Prostate gland (tissue), 2 donors: ENCODE measurements around the gene SERAC1. TPM values are rescaled to one million over a fixed set of nuclear protein-coding genes. Genes with fewer than 3 reads are reported as not detected.

Source experiments
- DNase-seq: peaks from one replicate; pipeline ENCODE4 v3.0.0-alpha.2; 2019; ENCODE audit warnings: low spot score
- H3K27ac ChIP-seq, 2 donors: fragments of 200-600 bp; sonication (generic); 2 replicates each; pipeline ENCODE4 v1.5.1; 2017 to 2019
- H3K27me3 ChIP-seq: fragments of 200-600 bp; sonication (generic); replicated peaks from 2 replicates; pipeline ENCODE4 v1.5.1; 2019; ENCODE audit not compliant: insufficient read depth
- H3K36me3 ChIP-seq, 2 donors: fragments of 200-600 bp; sonication (generic); 1 replicate in 1 of 2; 2 replicates in 1 of 2; pipeline versions ENCODE4 v1.5.1 to v1.8.1; 2017 to 2019
- H3K4me1 ChIP-seq: fragments of 200-600 bp; sonication (generic); replicated peaks from 2 replicates; pipeline ENCODE4 v1.5.1; 2019
- H3K4me3 ChIP-seq, 2 donors: fragments of 200-600 bp; sonication (generic); 2 replicates each; pipeline ENCODE4 v1.5.1; 2017 to 2019
- H3K9me3 ChIP-seq: fragments of 200-600 bp; sonication (generic); 2 replicates; pipeline ENCODE4 v1.5.1; 2017
- POLR2A ChIP-seq: fragments of 450-650 bp; IDR thresholded peaks from one replicate; pipeline ENCODE4 v1.6.1; 2016; ENCODE audit warnings: antibody characterized with exemption, mild to moderate bottlenecking
- POLR2AphosphoS5 ChIP-seq: sonication (generic); formaldehyde crosslinking; IDR thresholded peaks from one replicate; pipeline ENCODE4 v1.6.1; 2017; ENCODE audit warnings: antibody characterized with exemption
- whole genome bisulfite sequencing: methylation state at CpG from one replicate; pipeline ENCODE4 v1.1.5; 2018; 5-methylcytosine and 5-hydroxymethylcytosine counted together
- intact Hi-C: fragments of 100-400 bp; cut with DNase I; formaldehyde crosslinking; loops from one replicate; pipeline ENCODE4 v1.14.2; 2022
- total RNA-seq, 2 donors: library from RNA; depleted of rRNA; stranded (reverse); fragments of >200 nt; gene quantifications; one replicate each; pipeline ENCODE4 v1.1.0, GENCODE V29; 2016
- TF ChIP-seq, protein P1 (sequence below), 4 experiments: fragments of 200-600 bp in 2 of 4; fragments of 450-650 bp in 2 of 4; sonication (generic) in 2 of 4; IDR thresholded peaks; 1 replicate in 3 of 4; 2 replicates in 1 of 4; pipeline ENCODE4 v1.5.1; 2016 to 2019; ENCODE audit warnings: antibody characterized with exemption in 4 of 4, mild to moderate bottlenecking in 2 of 4, moderate library complexity in 2 of 4

SERAC1 gene
- total RNA-seq, 2 donors from 2014 or later = 6.5 to 8.2 TPM

DNA sequence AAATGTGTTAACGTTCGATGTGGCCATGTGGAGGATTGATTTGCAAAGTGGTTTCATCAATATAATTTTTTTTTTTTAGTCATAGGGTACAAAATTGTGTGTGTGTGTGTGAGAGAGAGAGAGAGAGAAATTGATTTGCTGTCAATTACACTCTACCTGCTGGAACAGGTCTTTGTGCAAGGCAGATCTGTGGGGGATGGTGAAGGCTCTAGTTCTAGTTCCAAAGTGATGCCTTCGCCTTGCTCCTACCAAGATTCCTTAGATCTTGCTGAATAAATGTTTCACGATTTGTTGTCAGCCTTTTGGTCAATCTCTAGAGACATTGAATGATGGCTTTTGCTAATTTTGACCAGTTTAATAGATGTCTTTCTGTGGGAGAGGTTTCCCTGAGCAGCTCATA lies 64.8 kb downstream of the SERAC1 start:
- Histone ChIP-seq H3K4me1 (no peaks in the 10 kb centered on the region), H3K4me3 (no peak overlapping the region), H3K36me3 (no peaks in the 10 kb centered on the region), H3K27me3 (no peaks in the 10 kb centered on the region), H3K27ac (no peak overlapping the region), H3K9me3 (no peaks in the 10 kb centered on the region)
- DNase-seq = no peak
- 93% methylated on average over 4 of the region's 4 CpGs for WGBS
- intact Hi-C loops = no loop called here
- TF ChIP-seq POLR2A = no peak
- TF ChIP-seq, protein P1, sequence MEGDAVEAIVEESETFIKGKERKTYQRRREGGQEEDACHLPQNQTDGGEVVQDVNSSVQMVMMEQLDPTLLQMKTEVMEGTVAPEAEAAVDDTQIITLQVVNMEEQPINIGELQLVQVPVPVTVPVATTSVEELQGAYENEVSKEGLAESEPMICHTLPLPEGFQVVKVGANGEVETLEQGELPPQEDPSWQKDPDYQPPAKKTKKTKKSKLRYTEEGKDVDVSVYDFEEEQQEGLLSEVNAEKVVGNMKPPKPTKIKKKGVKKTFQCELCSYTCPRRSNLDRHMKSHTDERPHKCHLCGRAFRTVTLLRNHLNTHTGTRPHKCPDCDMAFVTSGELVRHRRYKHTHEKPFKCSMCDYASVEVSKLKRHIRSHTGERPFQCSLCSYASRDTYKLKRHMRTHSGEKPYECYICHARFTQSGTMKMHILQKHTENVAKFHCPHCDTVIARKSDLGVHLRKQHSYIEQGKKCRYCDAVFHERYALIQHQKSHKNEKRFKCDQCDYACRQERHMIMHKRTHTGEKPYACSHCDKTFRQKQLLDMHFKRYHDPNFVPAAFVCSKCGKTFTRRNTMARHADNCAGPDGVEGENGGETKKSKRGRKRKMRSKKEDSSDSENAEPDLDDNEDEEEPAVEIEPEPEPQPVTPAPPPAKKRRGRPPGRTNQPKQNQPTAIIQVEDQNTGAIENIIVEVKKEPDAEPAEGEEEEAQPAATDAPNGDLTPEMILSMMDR (IDR thresholded peaks at IDR 0.05) = no peak
- TF ChIP-seq POLR2AphosphoS5 = no peak

DNA sequence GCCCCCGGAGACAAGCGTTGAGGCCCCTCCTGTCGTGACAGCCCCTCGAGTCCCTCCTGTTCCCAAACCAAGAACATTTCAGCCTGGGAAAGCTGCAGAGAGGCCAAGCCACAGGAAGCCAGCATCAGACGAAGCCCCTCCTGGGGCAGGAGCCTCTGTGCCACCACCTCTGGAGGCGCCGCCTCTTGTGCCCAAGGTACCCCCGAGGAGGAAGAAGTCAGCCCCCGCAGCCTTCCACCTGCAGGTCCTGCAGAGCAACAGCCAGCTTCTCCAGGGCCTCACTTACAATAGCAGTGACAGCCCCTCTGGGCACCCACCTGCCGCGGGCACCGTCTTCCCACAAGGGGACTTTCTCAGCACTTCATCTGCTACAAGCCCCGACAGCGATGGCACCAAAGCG lies 72.4 kb downstream of the SERAC1 start:
- no peak for TF ChIP-seq POLR2A
- no peak for TF ChIP-seq POLR2AphosphoS5
- TF ChIP-seq, protein P1 (IDR thresholded peaks at IDR 0.05) = no peak
- Histone ChIP-seq H3K9me3 (no peaks in the 10 kb centered on the region), H3K27ac (no peak overlapping the region), H3K27me3 (no peaks in the 10 kb centered on the region), H3K36me3 (no peaks in the 10 kb centered on the region), H3K4me1 (no peaks in the 10 kb centered on the region), H3K4me3 (no peak overlapping the region)
- no peak for DNase-seq
- whole genome bisulfite sequencing = 95% methylated on average over 15 of the region's 15 CpGs
- intact Hi-C loops = no loop called here

DNA sequence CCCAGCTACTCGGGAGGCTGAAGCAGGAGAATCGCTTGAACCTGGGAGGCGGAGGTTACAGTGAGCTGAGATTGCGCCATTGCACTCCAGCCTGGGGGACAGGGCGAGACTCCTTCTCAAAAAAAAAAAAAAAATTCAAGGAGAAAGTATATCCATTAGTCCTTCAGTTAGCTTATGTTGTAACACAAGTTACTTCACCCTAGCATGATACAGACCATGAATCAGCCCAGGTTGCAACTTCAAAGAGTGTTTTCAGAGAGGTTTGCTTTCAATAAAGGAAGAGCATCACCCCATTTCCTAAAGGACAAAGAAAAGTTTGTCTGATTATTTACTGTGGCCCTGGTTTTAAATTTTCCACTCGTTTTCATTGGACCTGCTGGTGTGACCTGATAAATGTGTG lies 73.0 kb downstream of the SERAC1 start:
- H3K36me3 ChIP-seq = no peaks in the 10 kb centered on the region
- 93% methylated on average over 6 of the region's 6 CpGs for WGBS
- intact Hi-C loops = no loop called here

DNA sequence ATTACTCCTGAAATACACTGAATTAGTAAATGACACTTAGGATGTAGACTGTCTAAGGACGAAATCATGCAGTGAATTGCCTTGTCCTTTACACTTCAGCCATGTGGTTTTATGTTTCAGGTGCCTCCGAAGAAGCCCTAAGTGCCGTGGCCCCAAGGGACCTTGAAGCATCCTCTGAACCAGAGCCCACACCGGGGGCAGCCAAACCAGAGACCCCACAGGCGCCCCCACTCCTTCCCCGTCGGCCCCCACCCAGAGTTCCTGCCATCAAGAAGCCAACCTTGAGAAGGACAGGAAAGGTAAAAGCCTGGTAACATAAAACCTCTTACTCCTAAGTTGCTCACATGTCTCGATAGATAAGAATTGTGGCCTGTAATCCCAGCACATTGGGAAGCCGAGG lies 75.3 kb downstream of the SERAC1 start:
- DNase-seq = no peak
- no peak overlapping the region for H3K4me3 ChIP-seq
- TF ChIP-seq POLR2AphosphoS5 (no peak), POLR2A (no peak)
- TF ChIP-seq, protein P1 (IDR thresholded peaks at IDR 0.05) = no peak
- no peaks in the 10 kb centered on the region for H3K36me3 ChIP-seq
- 97% methylated on average over 9 of the region's 9 CpGs for WGBS
- H3K27me3 ChIP-seq = no peaks in the 10 kb centered on the region
- H3K4me1 ChIP-seq = no peaks in the 10 kb centered on the region
- H3K9me3 ChIP-seq = no peaks in the 10 kb centered on the region
- intact Hi-C loops = no loop called here
- H3K27ac ChIP-seq = no peak overlapping the region

More for the DNA sequence above, 73.0 kb downstream of the SERAC1 start:
- Histone ChIP-seq H3K27ac (no peak overlapping the region), H3K4me1 (no peaks in the 10 kb centered on the region), H3K27me3 (no peaks in the 10 kb centered on the region), H3K9me3 (no peaks in the 10 kb centered on the region), H3K4me3 (no peak overlapping the region)
- DNase-seq = no peak
- TF ChIP-seq POLR2A = no peak
- no peak for TF ChIP-seq POLR2AphosphoS5
- TF ChIP-seq, protein P1 (IDR thresholded peaks at IDR 0.05) = no peak

DNA sequence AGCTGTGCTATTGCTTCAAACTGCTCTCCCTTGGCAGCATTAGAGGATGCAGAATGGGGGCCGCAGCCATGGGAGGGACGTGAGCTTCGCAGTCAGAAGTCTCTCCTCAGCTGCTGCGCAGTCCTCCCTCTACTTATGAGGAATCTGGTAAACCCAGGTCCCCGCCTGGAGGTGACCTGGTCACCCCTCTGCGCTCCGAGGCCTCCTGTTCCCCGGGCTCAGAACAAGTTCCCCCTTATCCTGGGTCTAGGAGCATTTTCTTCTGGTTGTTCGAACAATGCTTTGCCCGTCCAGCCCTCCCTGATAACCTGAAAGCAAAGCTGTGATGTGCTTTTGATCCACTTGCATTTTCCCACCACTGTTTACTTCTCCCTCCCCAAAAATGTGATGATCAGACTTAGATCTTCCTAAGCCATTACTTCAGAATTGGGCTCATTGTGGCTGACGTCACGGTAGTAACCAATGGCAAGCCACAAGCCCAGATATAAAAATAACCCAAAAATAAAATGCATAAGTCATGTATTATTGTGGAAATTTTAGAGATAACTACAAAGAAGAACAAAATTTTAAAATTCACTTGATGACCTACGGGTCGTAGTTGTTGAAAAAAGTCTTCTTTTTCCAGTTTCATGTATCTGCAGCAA lies 80.7 kb downstream of the SERAC1 start:
- no peaks in the 10 kb centered on the region for H3K4me1 ChIP-seq
- H3K27ac ChIP-seq = no peak overlapping the region
- intact Hi-C loops = no loop called here
- H3K36me3 ChIP-seq = peaks cover 0 to 4% of the 10 kb centered on the region in 2 donors
- no peak for DNase-seq
- no peak overlapping the region for H3K4me3 ChIP-seq
- WGBS = 87% methylated on average over 14 of the region's 14 CpGs
- TF ChIP-seq POLR2AphosphoS5 (no peak), POLR2A (no peak)
- TF ChIP-seq, protein P1 (IDR thresholded peaks at IDR 0.05) = no peak
- no peaks in the 10 kb centered on the region for H3K9me3 ChIP-seq
- no peaks in the 10 kb centered on the region for H3K27me3 ChIP-seq
